Measurements from ENCODE around the gene FGF3.

The FGF3 gene

DNA sequence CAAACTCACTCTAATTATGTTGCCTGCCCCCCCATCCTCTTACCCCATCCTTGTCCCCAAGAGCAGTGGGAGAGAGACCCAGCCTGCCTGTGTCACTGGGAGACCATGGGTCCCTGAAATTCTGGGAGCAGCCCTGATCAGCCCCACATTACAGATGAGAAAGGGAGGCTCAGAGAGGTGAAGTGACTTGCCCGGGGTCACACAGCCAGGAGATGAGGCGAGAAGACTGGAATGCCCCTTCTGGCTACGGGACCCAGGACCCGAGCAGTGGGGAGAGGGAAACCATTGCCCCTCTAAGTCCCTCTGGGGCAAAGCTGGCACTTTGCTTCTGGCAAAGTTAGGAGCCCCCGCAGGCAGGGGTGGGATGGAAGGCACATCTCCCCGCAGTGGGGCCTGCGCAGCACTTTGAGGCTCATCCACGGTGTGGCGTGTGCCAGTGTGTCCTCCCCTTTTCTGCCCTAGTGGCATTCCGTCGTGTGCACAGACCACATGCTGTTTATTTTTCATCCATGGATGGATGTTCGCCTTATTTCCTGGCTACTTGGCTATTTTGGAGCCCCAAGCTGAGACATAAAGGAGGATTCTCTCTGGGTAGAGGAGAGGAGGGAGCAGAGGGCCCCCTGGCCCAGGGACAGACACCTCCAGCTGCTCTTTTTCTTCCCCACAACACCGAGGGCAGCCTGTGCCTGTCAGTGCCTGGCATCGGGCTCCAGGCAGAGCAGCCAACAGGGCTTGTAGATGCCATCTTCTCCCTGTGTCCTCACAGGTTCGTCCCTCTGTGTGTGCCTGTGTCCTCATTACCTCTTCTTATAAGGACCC, 3.7 kb upstream of the FGF3 start:
- no peak for DNase-seq

DNA sequence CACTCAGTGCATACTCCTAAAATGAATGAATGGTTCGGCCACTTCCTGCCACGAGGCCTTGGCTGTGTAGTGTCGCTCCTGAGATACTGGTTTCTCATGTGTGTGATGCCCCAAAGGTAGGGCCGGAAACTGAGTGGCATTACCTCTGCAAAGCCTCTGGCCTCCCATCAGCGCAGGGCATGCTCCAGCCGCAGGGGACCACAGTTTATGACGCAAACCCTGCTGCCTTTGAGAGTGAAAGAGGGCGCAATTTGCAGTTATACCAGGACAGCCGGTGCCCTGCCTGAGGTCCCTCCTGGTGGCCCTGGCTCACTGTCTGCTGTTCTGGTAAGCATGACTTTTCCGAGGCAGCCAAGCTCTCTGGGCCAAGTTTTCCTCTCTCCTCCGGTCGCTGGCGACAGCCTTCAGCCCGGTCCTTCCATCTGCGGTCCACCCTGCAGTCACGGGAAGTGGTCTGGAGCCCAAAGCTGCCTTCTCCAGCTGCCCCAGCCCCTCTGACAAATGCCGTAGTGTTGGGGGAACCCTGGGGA, 2.4 kb upstream of the FGF3 start:
- no peak for DNase-seq

DNA sequence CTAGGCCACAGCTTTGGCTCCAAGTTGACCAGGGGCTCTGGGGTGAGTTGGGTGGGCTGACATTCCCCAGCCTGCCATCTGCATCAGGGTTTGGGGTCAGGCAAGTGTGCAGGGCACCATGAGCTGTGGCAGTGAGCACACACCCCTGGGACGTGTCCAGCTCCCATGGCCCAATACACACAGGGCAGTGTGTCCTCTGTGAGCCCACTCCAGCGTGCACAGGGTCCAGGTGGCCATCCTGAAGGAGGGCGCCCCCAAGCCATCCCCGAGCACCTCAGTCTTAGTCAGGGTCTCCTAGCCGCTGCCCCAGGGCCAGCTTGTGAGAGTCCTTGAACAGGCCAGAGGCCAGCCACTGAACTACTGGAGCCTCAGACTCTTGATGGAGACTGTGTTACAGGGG, 1.2 kb upstream of the FGF3 start:
- DNase-seq: no peak

DNA sequence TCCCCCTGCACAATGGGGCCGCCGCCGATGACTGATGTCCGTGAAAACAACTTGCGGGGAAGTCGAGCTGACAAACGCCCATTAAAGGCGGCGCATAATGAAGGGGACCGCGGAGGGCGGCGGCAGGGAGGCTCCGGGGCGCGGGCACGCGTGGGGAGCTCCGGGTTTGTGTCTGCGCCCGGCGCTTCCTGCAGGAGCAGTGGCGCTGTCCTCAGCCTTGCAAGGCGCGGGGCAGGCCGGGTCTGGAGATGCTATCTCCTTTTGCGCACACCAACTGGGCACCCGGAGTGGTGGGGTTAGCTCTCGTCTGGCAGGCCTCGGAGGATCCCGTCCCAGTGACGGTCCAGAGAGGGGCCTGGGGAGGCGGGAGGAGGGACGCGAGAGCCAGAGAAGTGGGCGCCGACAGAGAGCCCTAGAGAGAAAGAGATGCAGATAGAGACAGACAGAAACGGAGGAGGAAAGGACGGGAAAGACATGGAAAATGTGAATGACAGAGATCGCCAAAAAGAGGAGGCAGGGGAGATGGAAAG, 390 bp upstream of the FGF3 start:
- DNase-seq: peak; percentile 18

DNA sequence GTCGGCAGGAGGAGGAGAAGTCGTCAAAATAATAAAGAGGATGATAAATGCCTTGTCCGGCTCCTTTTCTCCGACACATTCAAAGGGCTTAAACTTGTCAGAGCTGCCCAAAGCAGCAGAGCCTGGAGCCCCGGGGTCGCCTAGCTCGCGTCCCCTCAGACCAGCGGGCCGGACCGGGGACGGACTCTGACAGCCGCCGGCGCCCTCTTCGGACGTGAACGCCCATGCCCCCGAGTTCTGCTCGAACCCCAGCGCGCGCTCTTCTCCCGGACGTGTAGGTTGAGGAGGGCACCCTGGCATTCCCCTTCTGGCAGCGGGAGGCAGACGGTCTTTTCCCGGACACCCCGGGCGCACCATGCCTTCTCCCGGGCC, 999 bp downstream of the FGF3 start:
- DNase-seq: no peak

DNA sequence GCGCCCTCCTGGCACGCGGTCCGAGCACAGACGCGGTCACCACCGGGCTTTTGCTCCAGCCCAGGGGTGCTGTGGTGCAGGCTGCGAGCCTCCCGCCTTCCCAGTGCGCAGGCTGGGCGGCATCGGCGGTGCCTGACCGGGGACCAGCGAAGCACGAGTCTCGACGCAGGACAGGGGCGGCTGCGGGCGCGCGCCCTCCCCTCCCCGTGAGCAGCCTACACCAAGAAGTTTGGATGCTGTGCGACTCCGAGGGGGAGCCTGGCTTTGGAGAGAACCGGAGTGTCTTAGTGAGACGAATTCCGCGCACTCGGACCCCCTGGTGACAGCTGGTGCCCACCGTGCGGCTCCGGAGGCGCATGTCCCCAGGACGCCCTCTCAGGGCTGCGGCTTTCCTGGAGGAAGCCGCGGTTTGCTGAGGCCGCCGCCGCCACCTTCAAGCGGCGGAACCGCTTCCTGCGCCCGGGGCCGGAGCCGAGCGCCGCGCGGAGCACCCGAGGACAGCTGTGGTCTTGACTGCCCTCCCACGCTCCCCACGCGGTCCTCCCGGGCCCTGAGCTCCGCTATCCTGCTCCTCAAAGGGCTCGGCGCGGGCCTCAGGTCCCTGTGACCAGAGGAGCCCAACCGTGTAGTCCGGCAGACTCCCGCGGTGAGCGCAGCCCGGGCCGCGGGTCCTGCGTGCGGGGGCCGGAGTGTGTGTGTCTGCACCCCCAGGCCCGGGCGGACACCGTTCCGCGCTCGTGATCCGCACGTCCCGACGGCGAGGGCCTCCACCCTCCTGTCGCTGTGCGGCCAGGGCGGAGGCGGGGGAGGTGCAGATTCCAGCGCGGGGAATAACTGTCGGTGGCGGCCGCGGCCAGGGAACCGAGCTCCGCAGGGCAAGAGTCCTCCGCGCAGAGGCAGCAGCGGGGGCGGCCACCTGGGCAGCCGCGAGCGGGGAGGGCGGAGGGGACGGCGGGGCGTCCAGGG, 1.7 kb downstream of the FGF3 start:
- DNase-seq: peak; percentile 31

DNA sequence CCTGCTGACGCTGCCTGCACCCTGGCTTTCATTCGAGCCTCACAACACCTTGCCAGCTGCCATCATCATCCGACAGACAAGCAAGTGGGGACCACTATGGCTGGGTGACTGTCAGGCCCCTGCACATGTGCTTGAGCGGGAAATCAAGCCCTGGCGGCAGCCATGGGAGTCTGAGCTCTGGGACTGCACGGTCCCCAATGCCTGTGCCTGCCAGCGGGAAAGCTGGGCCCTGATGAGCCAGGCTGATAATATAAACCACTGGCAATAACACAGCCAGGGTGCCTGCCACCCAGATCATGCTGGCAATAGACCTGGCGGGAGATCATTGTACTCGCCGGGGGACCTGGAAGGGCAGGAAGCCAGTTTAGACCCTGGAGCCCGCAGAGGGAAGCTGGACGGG, 2.5 kb downstream of the FGF3 start:
- no peak for DNase-seq

DNA sequence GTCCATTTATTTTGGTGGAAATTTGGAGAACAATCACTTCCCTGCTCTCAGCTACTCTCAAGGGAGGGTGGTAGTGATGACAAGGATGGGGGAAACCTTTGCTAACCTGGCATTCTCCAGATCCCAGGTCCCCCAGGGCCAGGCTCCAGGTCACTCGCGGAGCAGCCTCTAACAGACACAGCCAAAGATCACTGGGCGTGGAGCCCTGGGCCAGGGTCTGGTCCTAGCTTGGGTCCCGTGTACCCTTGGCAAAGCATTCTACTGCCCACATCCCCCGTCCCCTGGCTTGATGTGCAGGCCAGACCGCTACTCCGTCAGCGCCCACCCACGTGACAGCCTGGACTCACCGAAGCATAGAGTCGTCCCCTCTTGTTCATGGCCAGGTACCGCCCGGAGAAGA, 3.2 kb downstream of the FGF3 start:
- DNase-seq: no peak

DNA sequence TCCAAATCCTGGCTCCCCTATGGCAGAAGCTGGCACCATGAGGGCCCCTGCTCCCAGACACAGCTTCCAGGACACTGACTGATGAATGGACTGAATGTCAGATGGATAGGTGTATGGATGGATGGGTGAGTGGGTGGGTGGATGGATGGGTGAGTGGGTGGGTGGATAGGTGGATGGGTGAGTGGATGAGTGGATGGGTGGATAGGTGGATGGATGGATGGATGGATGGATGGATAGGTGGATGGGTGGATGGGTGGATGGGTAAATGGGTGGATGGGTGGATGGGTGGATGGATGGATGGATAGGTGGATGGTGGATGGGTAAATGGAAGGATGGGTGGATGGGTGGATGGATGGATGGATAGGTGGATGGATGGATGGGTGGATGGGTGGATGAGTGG, 4.3 kb downstream of the FGF3 start:
- no peak for DNase-seq

DNA sequence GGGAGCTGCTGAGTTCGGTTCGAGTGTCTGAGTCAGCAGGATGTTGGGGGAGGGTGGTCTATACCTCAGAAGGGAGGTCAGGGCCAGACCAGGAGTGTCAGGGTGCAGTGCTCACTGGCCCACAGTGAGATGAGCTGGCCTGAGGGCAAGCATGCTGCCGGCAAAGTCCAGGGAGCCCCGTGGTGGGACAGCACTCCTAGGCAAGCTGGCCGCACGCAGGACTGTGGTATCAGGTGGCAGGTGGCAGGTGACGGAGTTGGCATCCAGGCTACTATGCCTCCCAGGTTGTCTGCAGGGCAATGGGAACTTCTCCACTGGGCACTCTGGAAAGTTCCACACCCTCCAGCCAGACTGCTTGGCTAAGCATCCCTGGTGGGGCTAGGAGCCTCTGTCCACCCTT, 4.8 kb downstream of the FGF3 start:
- DNase-seq: no peak

DNA sequence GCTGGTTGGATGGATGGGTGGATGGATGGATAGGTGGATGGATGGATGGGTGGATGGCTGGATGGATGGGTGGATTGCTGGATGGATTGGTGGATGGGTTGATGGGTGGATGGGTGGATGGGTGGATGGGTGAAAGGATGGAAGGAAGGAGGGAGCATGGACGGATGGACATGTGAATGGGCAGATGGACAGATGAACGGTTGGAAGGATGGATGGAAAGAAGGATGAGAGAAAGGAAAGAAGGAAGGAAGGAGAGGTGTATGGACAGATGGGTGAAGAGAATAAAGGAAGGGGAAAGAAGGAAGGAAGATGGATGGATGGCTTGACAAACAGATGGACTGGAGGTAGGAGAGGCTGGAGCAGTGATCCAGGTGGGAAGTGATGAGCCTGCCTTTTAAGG, 5.4 kb downstream of the FGF3 start:
- no peak for DNase-seq

DNA sequence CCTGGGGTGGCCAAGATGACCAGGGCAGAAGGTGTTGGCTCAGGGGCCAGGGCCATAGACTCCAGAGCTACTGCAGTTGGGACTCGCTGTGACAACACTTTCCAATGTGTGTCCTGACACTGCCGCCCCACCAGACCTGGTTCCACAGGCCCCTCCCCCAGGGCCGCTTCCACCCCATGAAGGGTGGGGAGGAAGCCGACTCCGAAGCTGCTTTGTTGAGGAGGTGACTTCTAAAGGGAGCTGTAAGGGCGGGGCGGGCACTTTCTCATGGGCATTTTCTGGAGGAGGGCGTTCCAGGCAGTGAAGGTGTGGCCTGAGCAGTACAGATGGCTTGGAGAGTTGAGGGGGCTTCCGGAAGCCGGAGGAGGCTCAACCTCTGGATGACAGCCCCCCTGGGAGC, 6.3 kb downstream of the FGF3 start:
- no peak for DNase-seq

DNA sequence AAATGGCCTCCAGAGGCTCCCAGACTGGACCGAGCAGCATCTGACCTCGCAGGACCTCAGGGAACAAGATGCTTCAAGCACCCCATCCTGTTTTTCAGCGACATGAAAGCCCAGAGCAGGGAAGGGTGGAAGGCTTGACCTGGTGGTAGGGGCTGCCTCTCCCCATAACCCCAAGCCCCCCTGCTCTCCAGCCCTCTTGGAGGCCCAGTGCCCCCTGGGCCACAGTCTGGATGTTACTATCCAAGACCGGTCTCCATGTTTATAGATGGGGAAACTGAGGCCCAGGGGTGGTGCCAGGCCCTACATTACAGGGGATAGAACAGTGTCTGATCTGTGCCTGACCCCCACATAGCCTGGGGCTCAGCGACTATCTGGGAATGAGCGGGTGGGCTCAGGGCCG, 7.0 kb downstream of the FGF3 start:
- no peak for DNase-seq

DNA sequence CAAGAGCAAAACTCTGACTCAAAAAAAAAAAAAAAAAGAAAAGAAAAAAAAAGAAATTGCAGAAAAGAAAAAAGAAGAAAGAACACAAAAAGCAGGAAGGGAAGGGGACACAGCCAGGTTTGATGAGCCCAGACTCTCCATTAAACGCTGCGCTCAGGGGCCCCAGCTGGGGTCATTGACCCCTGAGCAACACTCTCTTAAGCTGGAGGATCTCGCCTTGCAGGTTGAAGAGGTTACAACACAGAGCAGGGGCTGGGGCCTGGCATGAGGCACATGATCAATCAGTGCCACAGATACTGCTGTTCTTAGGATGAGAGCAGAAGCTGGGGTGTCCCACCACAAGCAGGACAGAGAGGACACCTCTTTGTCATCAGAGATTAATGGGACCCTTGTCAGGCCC, 7.8 kb downstream of the FGF3 start:
- DNase-seq: no peak

DNA sequence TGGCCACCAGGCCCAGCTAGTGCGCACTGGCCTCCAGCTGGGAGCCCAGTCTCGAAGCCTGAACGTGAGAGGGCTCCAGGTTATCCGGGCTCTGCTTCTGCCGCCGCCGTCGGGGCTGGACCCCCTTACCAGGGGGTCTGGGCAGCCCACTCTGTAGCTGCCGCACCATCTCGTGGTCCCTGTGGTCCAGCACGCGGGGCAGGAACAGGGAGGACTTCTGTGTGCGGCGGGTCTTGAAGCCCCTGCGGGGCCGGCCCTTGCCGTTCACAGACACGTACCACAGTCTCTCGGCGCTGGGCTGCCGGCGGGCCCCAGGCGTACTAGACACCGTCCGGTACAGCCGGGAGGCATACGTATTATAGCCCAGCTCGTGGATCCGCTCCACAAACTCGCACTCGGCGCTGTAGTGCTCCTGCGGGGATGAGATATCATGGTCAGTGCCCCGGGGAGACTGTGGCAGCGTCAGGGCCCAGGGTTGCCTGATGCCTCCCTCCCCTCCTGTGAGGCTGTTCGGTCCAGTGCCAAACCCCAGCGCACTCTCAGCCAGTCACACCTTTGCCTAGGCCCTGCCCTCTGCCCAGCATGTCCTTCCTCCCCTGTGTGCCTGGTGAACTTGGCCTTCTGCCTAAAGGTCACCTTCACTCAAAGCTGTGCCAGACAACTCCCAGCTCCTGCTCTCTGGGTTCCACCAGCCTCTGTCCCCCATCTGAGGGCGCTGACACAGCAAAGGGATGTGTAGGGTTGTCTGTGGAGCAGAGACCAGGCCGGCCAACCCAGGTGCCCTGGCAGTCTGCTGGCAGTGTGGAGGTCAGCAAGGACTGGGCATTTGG, 8.7 kb downstream of the FGF3 start:
- no peak for DNase-seq

DNA sequence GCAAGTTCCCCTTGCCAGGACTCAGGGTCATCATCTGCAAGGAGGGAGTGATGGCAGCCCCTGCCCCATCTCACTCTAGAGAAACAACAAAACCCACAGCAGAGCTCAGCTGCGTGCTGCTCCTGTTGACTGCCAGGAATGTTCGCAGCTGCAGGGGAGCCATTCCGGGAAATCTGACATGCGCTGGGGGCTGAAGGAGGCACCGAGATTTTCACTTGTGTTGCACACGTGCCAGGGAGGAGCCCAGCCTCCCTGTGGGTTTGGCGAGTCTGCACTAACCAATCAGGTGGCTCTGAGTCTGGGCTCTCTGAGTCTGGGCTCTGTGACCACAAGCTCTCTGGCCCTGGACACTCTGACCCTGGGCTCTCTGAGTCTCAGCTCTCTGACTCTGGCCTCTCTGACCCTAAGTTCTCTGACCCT, 10.5 kb downstream of the FGF3 start:
- DNase-seq: peak; percentile 79

DNA sequence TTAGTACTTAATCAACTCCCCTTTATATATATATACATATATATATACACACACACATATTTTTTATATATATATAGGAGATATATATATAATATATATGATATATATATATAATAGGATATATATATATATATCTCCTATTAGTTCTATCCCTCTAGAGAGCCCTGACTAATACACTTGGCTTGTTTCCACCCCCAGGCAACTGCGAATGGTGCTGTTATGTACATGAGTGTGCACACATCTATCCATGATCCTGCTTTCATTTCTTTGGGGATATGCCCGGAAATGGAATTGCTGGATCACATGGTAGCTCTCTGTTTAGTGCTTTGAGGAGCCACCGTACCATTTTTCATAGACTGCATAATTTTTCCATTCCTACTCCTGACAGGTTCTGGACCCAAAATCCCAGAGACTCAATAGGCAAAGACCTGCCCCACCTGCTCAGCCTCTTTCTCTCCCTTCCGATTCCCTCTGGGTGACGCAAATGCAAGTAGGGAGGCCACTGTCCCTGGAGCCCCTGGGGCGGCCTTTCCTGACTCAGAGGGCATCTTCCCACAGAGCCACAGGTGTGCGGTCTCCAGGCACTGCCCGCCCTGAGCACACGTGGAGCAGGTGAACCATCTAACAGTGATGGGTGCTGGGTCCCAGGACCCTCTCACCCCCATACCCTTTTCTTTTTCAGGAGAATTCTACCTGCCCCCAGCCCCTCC, 12.0 kb downstream of the FGF3 start:
- no peak for DNase-seq

DNA sequence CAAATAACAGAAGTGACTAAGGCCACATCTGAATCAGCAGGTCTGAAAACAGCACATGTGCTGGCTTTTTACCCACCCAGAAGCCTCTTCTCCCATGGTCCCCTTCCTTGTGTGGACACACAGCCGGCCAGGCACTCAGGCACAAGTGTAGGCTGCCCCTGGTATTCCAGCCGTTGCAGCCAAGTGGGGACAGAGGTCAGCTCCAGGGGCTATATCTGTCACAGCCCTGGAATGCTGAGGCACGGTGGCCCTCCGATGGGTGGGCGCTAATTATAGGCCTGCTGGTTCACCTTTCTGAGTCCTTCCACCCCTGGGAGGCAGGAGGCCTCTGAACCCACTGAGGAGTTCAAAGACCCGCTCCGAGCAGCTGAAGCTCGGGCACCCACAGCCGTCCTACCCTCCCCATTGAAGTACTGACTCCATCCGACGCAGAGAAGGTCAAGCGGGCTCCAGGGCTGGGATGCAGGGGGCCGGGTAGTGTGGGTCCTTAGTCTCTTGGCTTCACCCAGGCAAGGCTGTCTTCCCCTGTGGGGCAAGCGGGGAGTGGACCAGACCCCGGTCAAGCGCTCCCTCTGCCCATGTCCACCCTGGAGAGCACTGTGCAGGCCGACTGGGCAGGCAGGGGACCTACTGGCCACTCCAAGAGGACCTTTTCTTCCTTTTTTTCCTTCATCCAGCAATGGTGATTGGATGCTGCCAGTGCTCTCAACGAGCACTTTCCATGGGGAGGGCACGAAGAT, 14.3 kb downstream of the FGF3 start:
- DNase-seq: no peak

DNA sequence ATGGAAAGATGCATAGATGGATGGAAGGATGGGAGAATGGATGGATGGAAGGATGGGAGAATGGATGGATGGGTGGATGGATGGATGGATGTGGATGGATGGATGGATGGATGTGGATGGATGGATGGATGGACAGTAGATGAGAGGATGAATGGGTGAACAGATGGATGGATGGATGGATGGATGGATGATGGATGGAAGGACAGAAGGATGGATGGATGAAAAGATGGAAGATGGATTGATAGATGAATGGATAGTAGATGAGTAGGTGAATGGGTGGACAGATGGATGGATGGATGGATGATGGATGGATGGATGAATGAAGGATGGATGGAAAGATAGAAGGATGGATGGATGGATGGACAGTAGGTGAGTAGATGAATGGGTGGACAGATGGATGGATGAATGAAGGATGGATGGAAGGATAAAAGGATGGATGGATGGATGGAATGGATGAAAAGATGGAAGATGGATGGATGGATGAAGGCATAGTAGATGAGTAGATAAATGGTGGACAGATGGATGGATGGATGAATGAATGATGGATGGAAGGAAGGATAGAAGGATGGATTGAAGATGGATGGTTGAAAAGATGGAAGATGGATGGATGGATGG, 15.5 kb downstream of the FGF3 start:
- DNase-seq: no peak

DNA sequence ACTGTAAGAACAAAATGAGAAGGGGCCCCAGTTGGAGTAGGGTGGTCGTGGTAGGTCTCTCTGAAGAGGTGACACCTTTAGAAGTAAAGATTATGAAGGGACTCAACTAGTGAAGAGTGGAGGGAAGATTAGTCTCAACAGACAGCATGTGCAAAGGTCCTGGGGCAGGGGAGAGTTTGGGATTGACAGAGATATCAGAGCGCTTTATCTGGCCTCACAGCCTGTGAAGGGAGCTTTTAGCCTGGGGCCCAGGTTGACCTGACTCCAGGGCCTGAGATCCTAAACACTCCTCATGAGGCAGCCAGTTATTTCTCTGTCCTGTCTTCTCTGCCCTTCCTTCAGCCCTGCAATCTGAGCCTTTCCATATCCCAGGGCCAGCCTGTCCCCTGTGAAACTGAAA, 16.2 kb downstream of the FGF3 start:
- DNase-seq: no peak

DNA sequence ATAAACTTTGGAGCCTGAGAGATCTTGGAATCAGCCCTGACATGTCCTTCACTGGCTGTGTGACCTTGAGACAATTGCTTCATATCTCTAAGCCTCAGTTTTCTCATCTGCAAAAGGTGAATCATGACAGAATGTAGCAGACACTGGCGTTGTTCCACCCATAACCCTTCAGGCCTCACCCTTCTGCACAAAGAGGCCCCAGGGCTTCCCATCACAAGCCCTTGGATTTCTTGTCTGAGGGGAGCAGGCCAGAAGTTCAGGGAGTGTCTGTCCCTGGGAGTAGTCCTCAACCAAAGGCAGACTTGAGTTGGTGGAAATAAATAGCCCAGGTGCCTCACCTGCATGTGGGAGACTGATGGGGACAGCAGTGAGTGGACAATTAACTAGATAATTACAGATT, 16.6 kb downstream of the FGF3 start:
- no peak for DNase-seq

Data from NCI-H69 (cell line).